AG04450 (cell line): ENCODE results near the gene DDOST. TPM values are rescaled to one million over a fixed set of nuclear protein-coding genes. Genes with fewer than 3 reads are reported as not detected.

Experiments used
- CTCF ChIA-PET: fragments of 300-600, 350-600 bp; formaldehyde crosslinking; extraction: SDS; loops from one replicate; lab custom pipeline; 2022; ENCODE audit warnings: antibody characterized with exemption, inconsistent platforms; lab: Charles Lee
- POLR2A ChIA-PET: fragments of 350-600 bp; formaldehyde crosslinking; extraction: SDS; loops from one replicate; lab custom pipeline; 2021; ENCODE audit warnings: antibody characterized with exemption, inconsistent platforms; lab: Yijun Ruan, JAX
- DNase-seq: peaks from one replicate; pipeline ENCODE4 v3.0.0-alpha.2; 2011; ENCODE audit warnings: low read depth, low spot score
- H3K27ac ChIP-seq: one replicate; pipeline ENCODE4 v1.5.1; 2012; ENCODE audit warnings: low read depth, low read length, control low read depth
- H3K27me3 ChIP-seq: one replicate; pipeline ENCODE4 v1.6.0; 2012; ENCODE audit warnings: low read length; ENCODE audit not compliant: control insufficient read depth, insufficient read depth
- H3K4me3 ChIP-seq: 2 replicates; pipeline ENCODE4 v1.5.1; 2011; ENCODE audit warnings: mild to moderate bottlenecking, low read depth, low read length, control low read depth
- H3K9me3 ChIP-seq: 2 replicates; pipeline ENCODE4 v1.5.1; 2012; ENCODE audit warnings: low read length; ENCODE audit not compliant: control insufficient read depth, insufficient read depth
- polyA plus RNA-seq: library from polyadenylated mRNA; depleted of rRNA; stranded (reverse); fragments of >200 nt; gene quantifications from 2 replicates; pipeline ENCODE4 v1.2.3, GENCODE V29; 2011
- TF ChIP-seq, protein P1 (sequence below): IDR thresholded peaks from 2 replicates; pipeline ENCODE4 v1.5.1; 2011; ENCODE audit warnings: low read depth, low read length, control low read depth, inconsistent platforms

DDOST gene
- polyA plus RNA-seq, 1 experiment, result 494 TPM

- H3K27ac ChIP-seq, result no peak overlapping the region
- TF ChIP-seq, protein P1, sequence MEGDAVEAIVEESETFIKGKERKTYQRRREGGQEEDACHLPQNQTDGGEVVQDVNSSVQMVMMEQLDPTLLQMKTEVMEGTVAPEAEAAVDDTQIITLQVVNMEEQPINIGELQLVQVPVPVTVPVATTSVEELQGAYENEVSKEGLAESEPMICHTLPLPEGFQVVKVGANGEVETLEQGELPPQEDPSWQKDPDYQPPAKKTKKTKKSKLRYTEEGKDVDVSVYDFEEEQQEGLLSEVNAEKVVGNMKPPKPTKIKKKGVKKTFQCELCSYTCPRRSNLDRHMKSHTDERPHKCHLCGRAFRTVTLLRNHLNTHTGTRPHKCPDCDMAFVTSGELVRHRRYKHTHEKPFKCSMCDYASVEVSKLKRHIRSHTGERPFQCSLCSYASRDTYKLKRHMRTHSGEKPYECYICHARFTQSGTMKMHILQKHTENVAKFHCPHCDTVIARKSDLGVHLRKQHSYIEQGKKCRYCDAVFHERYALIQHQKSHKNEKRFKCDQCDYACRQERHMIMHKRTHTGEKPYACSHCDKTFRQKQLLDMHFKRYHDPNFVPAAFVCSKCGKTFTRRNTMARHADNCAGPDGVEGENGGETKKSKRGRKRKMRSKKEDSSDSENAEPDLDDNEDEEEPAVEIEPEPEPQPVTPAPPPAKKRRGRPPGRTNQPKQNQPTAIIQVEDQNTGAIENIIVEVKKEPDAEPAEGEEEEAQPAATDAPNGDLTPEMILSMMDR, result no peak
- ChIA-PET CTCF (interaction anchor here (0.7 to 2.3 kb wide), 3 partner anchors 9 to 517 kb away, joined by 3 to 7 read pairs (median 6); no protein-coding TSS in a partner anchor), POLR2A (no interaction called here)
- no peaks in the 10 kb centered on the region for H3K9me3 ChIP-seq
- no peak for DNase-seq
- H3K4me3 ChIP-seq, result no peak overlapping the region
- no peaks in the 10 kb centered on the region for H3K27me3 ChIP-seq
Measured at GRCh38 chr1:20621012-20621411, 40.2 kb downstream of the DDOST start.

DNA sequence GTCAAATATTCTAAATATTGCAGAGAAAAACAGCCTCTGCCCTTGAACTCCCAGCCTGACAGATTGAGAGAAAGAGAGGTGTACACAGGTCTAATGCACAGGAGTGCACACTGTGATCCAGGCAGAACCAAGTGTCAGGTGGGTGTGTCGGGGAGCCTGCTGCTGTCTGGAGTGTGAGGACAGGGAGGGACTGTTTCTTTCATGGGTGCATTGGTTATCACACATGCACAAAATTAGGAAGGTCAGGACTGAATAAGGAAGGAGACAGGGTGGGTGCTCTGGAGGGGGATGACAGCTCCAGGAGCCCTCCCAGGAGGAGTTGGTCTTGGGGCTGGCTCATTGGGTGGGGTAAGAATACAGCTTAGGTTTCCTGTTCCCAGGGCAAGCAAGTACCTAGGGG, 41.2 kb downstream of the DDOST start:
- DNase-seq, result no peak
- TF ChIP-seq, protein P1, result no peak
- Histone ChIP-seq H3K27me3 (no peaks in the 10 kb centered on the region), H3K9me3 (no peaks in the 10 kb centered on the region), H3K4me3 (no peak overlapping the region), H3K27ac (no peak overlapping the region)
- CTCF ChIA-PET, result interaction anchor here (1.1 kb wide), 1 partner anchor 45 kb away, joined by 5 read pairs; no protein-coding TSS in a partner anchor
- POLR2A ChIA-PET, result no interaction called here

DNA sequence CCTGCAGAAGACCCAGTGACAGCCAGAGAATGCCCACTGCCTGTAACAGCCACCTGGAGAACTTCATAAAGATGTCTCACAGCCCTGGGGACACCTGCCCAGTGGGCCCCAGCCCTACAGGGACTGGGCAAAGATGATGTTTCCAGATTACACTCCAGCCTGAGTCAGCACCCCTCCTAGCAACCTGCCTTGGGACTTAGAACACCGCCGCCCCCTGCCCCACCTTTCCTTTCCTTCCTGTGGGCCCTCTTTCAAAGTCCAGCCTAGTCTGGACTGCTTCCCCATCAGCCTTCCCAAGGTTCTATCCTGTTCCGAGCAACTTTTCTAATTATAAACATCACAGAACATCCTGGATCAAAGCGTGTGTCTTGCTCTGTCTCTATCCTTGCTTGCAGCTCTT, 42.6 kb downstream of the DDOST start:
- no peaks in the 10 kb centered on the region for H3K27me3 ChIP-seq
- ChIA-PET POLR2A (no interaction called here), CTCF (no interaction called here)
- H3K9me3 ChIP-seq, result no peaks in the 10 kb centered on the region
- no peak for DNase-seq
- TF ChIP-seq, protein P1, result no peak
- H3K4me3 ChIP-seq, result no peak overlapping the region
- no peak overlapping the region for H3K27ac ChIP-seq

GRCh38 chr1:20616847-20617487, 44.2 kb downstream of the DDOST start:
- Histone ChIP-seq H3K9me3 (no peaks in the 10 kb centered on the region), H3K27ac (no peak overlapping the region), H3K27me3 (no peaks in the 10 kb centered on the region), H3K4me3 (no peak overlapping the region)
- ChIA-PET CTCF (interaction anchor here (1.2 to 3.6 kb wide), 2 partner anchors 16 to 42 kb away, joined by 5 to 22 read pairs; partner anchors contain the start of gene PINK1), POLR2A (interaction anchor here (0.5 kb wide), 1 partner anchor 29 kb away, joined by 3 read pairs; no protein-coding TSS in a partner anchor)
- TF ChIP-seq, protein P1, result no peak
- no peak for DNase-seq
